Measurements from ENCODE around the gene IQGAP1.
A peak's percentile ranks its signal among the peaks of the same experiment; 100 is the strongest.

IQGAP1 gene

GRCh38 chr15:90529011-90529370, 140.9 kb downstream of the IQGAP1 start:
- TF ChIP-seq, protein P1, sequence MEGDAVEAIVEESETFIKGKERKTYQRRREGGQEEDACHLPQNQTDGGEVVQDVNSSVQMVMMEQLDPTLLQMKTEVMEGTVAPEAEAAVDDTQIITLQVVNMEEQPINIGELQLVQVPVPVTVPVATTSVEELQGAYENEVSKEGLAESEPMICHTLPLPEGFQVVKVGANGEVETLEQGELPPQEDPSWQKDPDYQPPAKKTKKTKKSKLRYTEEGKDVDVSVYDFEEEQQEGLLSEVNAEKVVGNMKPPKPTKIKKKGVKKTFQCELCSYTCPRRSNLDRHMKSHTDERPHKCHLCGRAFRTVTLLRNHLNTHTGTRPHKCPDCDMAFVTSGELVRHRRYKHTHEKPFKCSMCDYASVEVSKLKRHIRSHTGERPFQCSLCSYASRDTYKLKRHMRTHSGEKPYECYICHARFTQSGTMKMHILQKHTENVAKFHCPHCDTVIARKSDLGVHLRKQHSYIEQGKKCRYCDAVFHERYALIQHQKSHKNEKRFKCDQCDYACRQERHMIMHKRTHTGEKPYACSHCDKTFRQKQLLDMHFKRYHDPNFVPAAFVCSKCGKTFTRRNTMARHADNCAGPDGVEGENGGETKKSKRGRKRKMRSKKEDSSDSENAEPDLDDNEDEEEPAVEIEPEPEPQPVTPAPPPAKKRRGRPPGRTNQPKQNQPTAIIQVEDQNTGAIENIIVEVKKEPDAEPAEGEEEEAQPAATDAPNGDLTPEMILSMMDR (IDR thresholded peaks at IDR 0.05; ENCODE audit: low read depth, low read length), result no peak

DNA sequence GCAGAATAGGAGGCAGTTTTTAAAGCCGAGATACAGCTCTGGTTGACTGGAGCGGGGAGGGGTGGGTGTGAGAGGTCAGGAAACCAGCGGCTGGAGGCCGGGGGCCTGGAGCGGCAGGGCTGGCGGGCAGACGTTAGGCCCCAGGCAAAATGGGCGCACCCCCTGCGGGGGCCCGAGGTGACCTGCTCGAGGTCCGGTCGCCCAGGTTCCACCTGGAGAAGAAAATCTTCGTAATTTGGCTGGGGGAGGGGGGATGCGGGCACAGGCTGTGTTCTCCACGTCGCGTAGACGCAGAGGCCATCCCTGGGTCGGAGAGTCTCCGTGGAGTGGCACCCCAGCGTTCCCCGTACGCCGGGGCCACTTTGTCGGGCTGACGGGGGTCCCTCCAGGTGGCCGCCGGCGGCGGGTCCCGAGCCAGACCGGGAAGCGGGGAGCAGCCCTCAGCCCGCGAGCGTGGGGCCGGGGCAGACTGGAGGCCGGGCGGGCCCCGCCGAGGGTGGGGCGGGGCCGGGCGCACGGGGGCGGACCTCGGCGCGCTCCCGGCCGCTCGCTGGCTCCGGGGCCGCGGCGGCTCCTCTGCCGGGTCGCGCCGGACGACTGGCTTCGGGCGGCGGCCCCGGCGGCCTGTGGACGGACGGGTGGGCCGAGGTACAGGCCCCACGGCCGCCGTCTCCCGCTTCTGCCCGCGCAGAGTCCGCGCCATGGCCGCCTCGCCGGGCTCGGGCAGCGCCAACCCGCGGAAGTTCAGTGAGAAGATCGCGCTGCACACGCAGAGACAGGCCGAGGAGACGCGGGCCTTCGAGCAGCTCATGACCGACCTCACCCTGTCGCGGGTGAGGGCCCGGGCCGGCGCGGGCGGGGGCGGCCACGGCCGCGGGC, 141.6 kb downstream of the IQGAP1 start, which contains the start of gene CRTC3:
CRTC3 (plus strand) TSS at position 553 of the 879 bp plus-strand sequence; CDS start at position 702, 149 bp downstream.
- TF ChIP-seq, protein P1 (IDR thresholded peaks at IDR 0.05; ENCODE audit: low read depth, low read length), result no peak

More at GRCh38 chr15:90529011-90529370, 140.9 kb downstream of the IQGAP1 start:
- no peaks in the 10 kb centered on the region for H3K36me3 ChIP-seq
- no peaks in the 10 kb centered on the region for H3K4me1 ChIP-seq
- no peaks in the 10 kb centered on the region for H3K27me3 ChIP-seq
- H3K4me3 ChIP-seq (ENCODE audit: low read depth, low read length), result peak overlapping the region; percentile 93
- no peaks in the 10 kb centered on the region for H3K9me3 ChIP-seq
- no peak for DNase-seq

GRCh38 chr15:90530250-90531051, 142.4 kb downstream of the IQGAP1 start:
- H3K36me3 ChIP-seq, result no peaks in the 10 kb centered on the region
- TF ChIP-seq, protein P1 (IDR thresholded peaks at IDR 0.05; ENCODE audit: low read depth, low read length), result no peak
- H3K9me3 ChIP-seq, result no peaks in the 10 kb centered on the region
- DNase-seq, result peak; percentile 51
- no peaks in the 10 kb centered on the region for H3K27me3 ChIP-seq
- no peaks in the 10 kb centered on the region for H3K4me1 ChIP-seq
- H3K4me3 ChIP-seq (ENCODE audit: low read depth, low read length), result peak overlapping the region; percentile 93

More for the DNA sequence above, 141.6 kb downstream of the IQGAP1 start, which contains the start of gene CRTC3:
- H3K36me3 ChIP-seq, result no peaks in the 10 kb centered on the region
- H3K4me1 ChIP-seq, result no peaks in the 10 kb centered on the region
- peak within 1 kb of the TSS; percentile 93 for H3K4me3 ChIP-seq (ENCODE audit: low read depth, low read length)
- peak; percentile 66 for DNase-seq
- H3K9me3 ChIP-seq, result no peaks in the 10 kb centered on the region
- H3K27me3 ChIP-seq, result no peaks in the 10 kb centered on the region

DNA sequence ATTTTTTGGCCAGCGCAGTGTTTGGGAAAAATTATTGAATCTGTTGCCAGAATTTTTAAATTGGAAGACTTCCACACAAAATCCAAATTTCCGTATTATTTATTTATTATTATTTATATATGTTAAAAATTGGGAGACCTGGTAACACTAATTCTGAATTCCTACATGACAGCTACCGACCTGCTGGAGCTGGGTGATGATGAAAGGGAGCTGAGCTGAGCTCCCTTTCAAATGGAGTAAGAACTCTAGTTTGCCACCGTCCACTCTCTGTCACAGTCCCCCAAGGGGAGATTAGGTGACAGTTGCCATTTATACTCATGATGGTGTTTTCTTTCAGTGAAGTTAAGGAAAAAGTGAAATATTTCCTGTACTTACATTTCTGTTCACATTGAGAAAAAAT, 143.1 kb downstream of the IQGAP1 start:
- Histone ChIP-seq H3K4me3 (ENCODE audit: low read depth, low read length) (peak overlapping the region; percentile 93), H3K27me3 (no peaks in the 10 kb centered on the region), H3K36me3 (no peaks in the 10 kb centered on the region), H3K4me1 (no peaks in the 10 kb centered on the region), H3K9me3 (no peaks in the 10 kb centered on the region)
- TF ChIP-seq, protein P1 (IDR thresholded peaks at IDR 0.05; ENCODE audit: low read depth, low read length), result no peak
- DNase-seq, result no peak

DNA sequence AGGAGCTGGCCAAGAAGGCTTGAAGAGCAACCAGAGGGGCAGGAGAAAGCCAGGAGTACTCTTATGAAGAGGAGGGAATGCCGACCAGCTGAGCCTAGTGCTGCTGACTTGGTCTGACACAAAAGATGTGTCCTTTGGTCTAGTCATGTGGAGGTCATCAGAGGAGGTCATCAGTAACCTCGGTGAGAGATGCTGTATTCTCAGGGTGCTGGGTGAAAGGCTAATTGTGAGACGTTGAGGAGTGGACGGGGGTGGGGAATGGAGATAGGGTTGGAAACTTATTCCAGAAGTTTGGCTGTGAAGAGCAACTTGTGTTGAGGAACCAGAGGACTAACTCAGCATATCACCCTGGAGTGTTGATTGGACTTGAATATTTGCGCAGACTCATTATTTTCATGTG, 147.2 kb downstream of the IQGAP1 start:
- Histone ChIP-seq H3K36me3 (peaks cover 4% of the 10 kb centered on the region), H3K27me3 (no peaks in the 10 kb centered on the region), H3K9me3 (no peaks in the 10 kb centered on the region), H3K4me3 (ENCODE audit: low read depth, low read length) (no peak overlapping the region), H3K4me1 (no peaks in the 10 kb centered on the region)
- TF ChIP-seq, protein P1 (IDR thresholded peaks at IDR 0.05; ENCODE audit: low read depth, low read length), result no peak
- no peak for DNase-seq
